HEK293 (cell line): ENCODE results near the gene NET1.
"Not testable (repeated sequence)": the region's sequence is repeated elsewhere in the genome, so short reads cannot be mapped to it uniquely, and the experiment has no call there.

Experiments used
- WT1 ChIP-seq: fragments of 450-650 bp; formaldehyde crosslinking; IDR thresholded peaks from 2 replicates; pipeline ENCODE4 v1.5.1; 2016; ENCODE audit warnings: missing biosample characterization, missing genetic modification characterization
- ZBTB8A ChIP-seq: fragments of 450-650 bp; formaldehyde crosslinking; IDR thresholded peaks from 2 replicates; pipeline ENCODE4 v1.5.1; 2016; ENCODE audit warnings: missing biosample characterization, missing genetic modification characterization
- ZNF175 ChIP-seq: fragments of 450-650 bp; formaldehyde crosslinking; IDR thresholded peaks from 2 replicates; pipeline ENCODE4 v1.5.1; 2016; ENCODE audit warnings: missing biosample characterization, missing genetic modification characterization
- ZNF184 ChIP-seq: fragments of 450-650 bp; IDR thresholded peaks from 2 replicates; pipeline ENCODE4 v1.5.1; 2018; ENCODE audit warnings: missing biosample characterization, mild to moderate bottlenecking, missing genetic modification characterization
- ZNF274 ChIP-seq, 2 experiments: fragments of 200-500 bp in 1 of 2; fragments of 450-650 bp in 1 of 2; sonication (Bioruptor generic) in 1 of 2; formaldehyde crosslinking in 1 of 2; IDR thresholded peaks; 2 replicates each; pipeline versions ENCODE4 v1.5.1 to v1.6.1; 2014 to 2016; ENCODE audit warnings: borderline replicate concordance in 1 of 2, inconsistent platforms in 1 of 2, low read length in 1 of 2, missing biosample characterization in 1 of 2, missing genetic modification characterization in 1 of 2
- ZNF658 ChIP-seq: fragments of 450-650 bp; formaldehyde crosslinking; IDR thresholded peaks from 2 replicates; pipeline ENCODE4; 2016; ENCODE audit warnings: missing biosample characterization, missing genetic modification characterization
- TF ChIP-seq, protein P1 (sequence below): fragments of 450-650 bp; formaldehyde crosslinking; IDR thresholded peaks from 2 replicates; pipeline ENCODE4 v1.5.1; 2016; ENCODE audit warnings: missing biosample characterization, missing genetic modification characterization

DNA sequence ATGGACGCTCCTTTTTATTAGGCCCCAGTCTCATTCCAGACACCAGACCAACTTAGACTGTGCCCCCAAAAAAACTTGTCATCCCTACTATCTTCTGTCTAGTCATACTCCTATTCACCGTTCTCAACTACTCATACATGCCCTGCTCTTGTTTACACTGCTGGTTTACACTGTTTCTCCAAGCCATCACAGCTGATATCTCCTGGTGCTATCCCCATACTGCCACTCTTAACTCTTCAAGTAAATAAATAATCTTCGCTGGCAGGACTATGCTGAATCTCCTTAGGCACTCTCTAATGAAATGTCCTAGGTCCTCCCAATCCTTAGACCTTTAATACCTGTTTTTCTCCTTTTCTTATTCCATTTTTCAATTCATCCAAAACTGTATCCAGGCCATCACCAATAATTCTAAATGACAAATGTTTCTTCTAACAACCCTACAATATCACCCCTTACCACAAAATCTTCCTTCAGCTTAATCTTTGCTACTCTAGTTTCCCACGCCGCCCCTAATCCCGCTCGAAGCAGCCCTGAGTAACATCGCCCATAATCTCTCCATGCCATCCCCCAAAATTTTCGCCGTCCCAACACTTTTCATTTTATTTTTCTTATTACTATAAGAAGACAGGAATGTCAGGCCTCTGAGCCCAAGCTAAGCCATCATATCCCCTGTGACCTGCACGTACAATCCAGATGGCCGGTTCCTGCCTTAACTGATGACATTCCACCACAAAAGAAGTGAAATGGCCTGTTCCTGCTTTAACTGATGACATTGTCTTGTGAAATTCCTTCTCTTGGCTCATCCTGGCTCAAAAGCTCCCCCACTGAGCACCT, 63.8 kb downstream of the NET1 start:
- not testable (repeated sequence) for TF ChIP-seq ZNF175 (tag by site-specific recombination); ZNF184 (tag by site-specific recombination); WT1 (tag by site-specific recombination); ZNF274 (IDR thresholded peaks at IDR 0.05; ENCODE audit: low read length); ZNF274 (tag by site-specific recombination; IDR thresholded peaks at IDR 0.05; ENCODE audit: borderline replicate concordance); ZNF658; ZBTB8A (tag by site-specific recombination)
- TF ChIP-seq, protein P1, sequence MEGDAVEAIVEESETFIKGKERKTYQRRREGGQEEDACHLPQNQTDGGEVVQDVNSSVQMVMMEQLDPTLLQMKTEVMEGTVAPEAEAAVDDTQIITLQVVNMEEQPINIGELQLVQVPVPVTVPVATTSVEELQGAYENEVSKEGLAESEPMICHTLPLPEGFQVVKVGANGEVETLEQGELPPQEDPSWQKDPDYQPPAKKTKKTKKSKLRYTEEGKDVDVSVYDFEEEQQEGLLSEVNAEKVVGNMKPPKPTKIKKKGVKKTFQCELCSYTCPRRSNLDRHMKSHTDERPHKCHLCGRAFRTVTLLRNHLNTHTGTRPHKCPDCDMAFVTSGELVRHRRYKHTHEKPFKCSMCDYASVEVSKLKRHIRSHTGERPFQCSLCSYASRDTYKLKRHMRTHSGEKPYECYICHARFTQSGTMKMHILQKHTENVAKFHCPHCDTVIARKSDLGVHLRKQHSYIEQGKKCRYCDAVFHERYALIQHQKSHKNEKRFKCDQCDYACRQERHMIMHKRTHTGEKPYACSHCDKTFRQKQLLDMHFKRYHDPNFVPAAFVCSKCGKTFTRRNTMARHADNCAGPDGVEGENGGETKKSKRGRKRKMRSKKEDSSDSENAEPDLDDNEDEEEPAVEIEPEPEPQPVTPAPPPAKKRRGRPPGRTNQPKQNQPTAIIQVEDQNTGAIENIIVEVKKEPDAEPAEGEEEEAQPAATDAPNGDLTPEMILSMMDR (tag by site-specific recombination): not testable (repeated sequence)
